Trophoblast cell (in vitro differentiated cells and primary cell): ENCODE data around the gene DEF6.

Experiments
- DNase-seq, 2 donors: peaks; one replicate each; pipeline ENCODE4 v3.0.0-alpha.2; 2016
- H2AFZ ChIP-seq: 2 replicates; pipeline ENCODE4 v1.6.1; 2013; ENCODE audit warnings: low read length, moderate library complexity, mild to moderate bottlenecking; ENCODE audit not compliant: insufficient read depth, poor library complexity
- H2AK5ac ChIP-seq: 2 replicates; pipeline ENCODE4 v1.6.1; 2013; ENCODE audit warnings: mild to moderate bottlenecking, low read length
- H2BK120ac ChIP-seq: 2 replicates; pipeline ENCODE4 v1.6.1; 2013; ENCODE audit warnings: low read length, mild to moderate bottlenecking, moderate library complexity; ENCODE audit not compliant: insufficient read depth, poor library complexity
- H2BK12ac ChIP-seq: 2 replicates; pipeline ENCODE4 v1.6.1; 2013; ENCODE audit warnings: mild to moderate bottlenecking, low read length, moderate library complexity
- H2BK5ac ChIP-seq: 2 replicates; pipeline ENCODE4 v1.6.1; 2013; ENCODE audit warnings: low read length, low read depth, moderate library complexity, mild to moderate bottlenecking; ENCODE audit not compliant: poor library complexity
- H3K14ac ChIP-seq: 2 replicates; pipeline ENCODE4 v1.6.1; 2013; ENCODE audit warnings: mild to moderate bottlenecking, low read length
- H3K18ac ChIP-seq: 2 replicates; pipeline ENCODE4 v1.6.1; 2013; ENCODE audit warnings: mild to moderate bottlenecking, low read length
- H3K23ac ChIP-seq: 2 replicates; pipeline ENCODE4 v1.6.1; 2013; ENCODE audit warnings: low read length
- H3K27ac ChIP-seq: 2 replicates; pipeline ENCODE4 v1.5.1; 2013; ENCODE audit warnings: low read depth, mild to moderate bottlenecking, inconsistent platforms, low read length, moderate library complexity
- H3K27me3 ChIP-seq: 2 replicates; pipeline ENCODE4 v1.6.1; 2013; ENCODE audit warnings: inconsistent platforms, mild to moderate bottlenecking, low read length, moderate library complexity; ENCODE audit not compliant: insufficient read depth
- H3K36me3 ChIP-seq, 2 experiments: 1 replicate in 1 of 2; 2 replicates in 1 of 2; pipeline ENCODE4 v1.6.1; 2013; ENCODE audit warnings: low read length in 2 of 2, mild to moderate bottlenecking in 2 of 2, moderate library complexity in 1 of 2; ENCODE audit not compliant: insufficient read depth in 2 of 2, control insufficient read depth in 1 of 2
- H3K4ac ChIP-seq: 2 replicates; pipeline ENCODE4 v1.6.1; 2013; ENCODE audit warnings: low read depth, mild to moderate bottlenecking, low read length, moderate library complexity
- H3K4me1 ChIP-seq, 2 experiments: 1 replicate in 1 of 2; 2 replicates in 1 of 2; pipeline ENCODE4 v1.6.1; 2013; ENCODE audit warnings: low read length in 2 of 2, mild to moderate bottlenecking in 2 of 2, moderate library complexity in 1 of 2; ENCODE audit not compliant: insufficient read depth in 2 of 2, control insufficient read depth in 1 of 2
- H3K4me2 ChIP-seq: 2 replicates; pipeline ENCODE4 v1.6.1; 2013; ENCODE audit warnings: inconsistent platforms, mild to moderate bottlenecking, low read length, moderate library complexity
- H3K4me3 ChIP-seq: 2 replicates; pipeline ENCODE4 v1.5.1; 2013; ENCODE audit warnings: mild to moderate bottlenecking, low read depth, low read length, inconsistent platforms
- H3K79me1 ChIP-seq: one replicate; pipeline ENCODE4 v1.6.1; 2013; ENCODE audit warnings: low read length
- H3K79me2 ChIP-seq: 2 replicates; pipeline ENCODE4 v1.6.1; 2013; ENCODE audit warnings: low read length, mild to moderate bottlenecking; ENCODE audit not compliant: control insufficient read depth, insufficient read depth, poor library complexity
- H3K9ac ChIP-seq: 2 replicates; pipeline ENCODE4 v1.6.1; 2013; ENCODE audit warnings: mild to moderate bottlenecking, low read length
- H3K9me3 ChIP-seq: 2 replicates; pipeline ENCODE4 v1.6.1; 2013; ENCODE audit warnings: low read depth, mild to moderate bottlenecking, control low read depth, inconsistent platforms, low read length; ENCODE audit not compliant: insufficient read depth
- H4K12ac ChIP-seq: 2 replicates; pipeline ENCODE4 v1.6.1; 2013; ENCODE audit warnings: low read depth, mild to moderate bottlenecking, low read length, moderate library complexity
- H4K8ac ChIP-seq: 2 replicates; pipeline ENCODE4 v1.6.1; 2013; ENCODE audit warnings: low read depth, mild to moderate bottlenecking, low read length, moderate library complexity
- H4K91ac ChIP-seq: one replicate; pipeline ENCODE4 v1.6.1; 2013; ENCODE audit warnings: low read depth, mild to moderate bottlenecking, low read length, moderate library complexity
- WGBS: extraction: QIAGEN DNeasy Blood & Tissue Kit; methylation state at CpG from one replicate; pipeline ENCODE4 v1.1.7; 2013; ENCODE audit warnings: missing lambda C conversion rate; ENCODE audit not compliant: insufficient read length, insufficient coverage; ENCODE audit errors: extremely low coverage; 5-methylcytosine and 5-hydroxymethylcytosine counted together

DEF6 gene

DNA sequence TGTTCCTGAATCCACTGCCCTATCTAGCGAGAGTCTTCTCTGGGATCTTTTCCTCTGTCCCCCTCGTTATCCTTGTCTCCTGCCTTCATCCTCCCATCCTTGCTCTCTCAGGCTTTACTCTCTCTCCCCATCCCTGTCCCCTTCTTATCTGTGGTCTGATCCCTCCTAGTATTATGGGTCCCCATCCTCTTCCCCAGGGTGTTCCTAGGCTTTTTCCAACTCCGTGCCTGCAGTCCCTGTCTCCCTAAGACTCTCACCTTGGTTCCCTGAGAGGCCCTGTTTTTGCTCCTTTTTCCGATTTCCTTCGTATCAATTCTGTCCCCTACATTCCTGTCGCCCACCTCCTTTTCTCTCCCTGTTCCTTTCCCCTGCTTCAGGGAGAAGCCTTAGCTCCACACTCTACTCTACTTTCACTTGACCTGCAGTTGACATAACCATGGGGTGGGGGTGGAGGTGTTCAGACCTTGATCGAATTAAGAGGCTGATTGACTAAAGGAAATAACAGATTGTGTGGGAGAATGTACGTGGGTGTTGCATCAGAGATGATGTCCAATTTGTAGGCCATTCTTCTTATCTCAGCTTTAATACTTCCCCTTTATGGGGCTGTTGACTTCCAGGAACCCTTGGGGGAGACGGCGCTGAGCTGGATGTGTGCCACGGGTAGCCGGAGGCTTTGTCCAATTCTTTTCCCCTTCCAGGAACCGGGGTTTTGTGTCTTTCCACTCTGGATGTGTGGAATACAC is 45.6 kb downstream of the DEF6 start:
- H2BK12ac ChIP-seq: no peak overlapping the region
- peaks cover 7% of the 10 kb centered on the region for H3K79me1 ChIP-seq
- H2AK5ac ChIP-seq: peak overlapping the region; percentile 41
- H3K14ac ChIP-seq: peak overlapping the region; percentile 59
- peak overlapping the region; percentile 61 for H3K4ac ChIP-seq
- H4K91ac ChIP-seq: peak overlapping the region; percentile 39
- H3K18ac ChIP-seq: peak overlapping the region; percentile 91
- H3K4me3 ChIP-seq: peak overlapping the region; percentile 97
- peaks cover 11% of the 10 kb centered on the region for H3K79me2 ChIP-seq
- WGBS: no CpG with 5 or more reads among the region's 13 CpGs
- peaks cover 15 to 24% of the 10 kb centered on the region in 2 experiments for H3K4me1 ChIP-seq
- no peak overlapping the region for H3K23ac ChIP-seq
- H2BK120ac ChIP-seq: peak overlapping the region; percentile 84
- H2AFZ ChIP-seq: peak overlapping the region; percentile 44
- peaks cover 10 to 16% of the 10 kb centered on the region in 2 experiments for H3K36me3 ChIP-seq
- H3K9ac ChIP-seq: peak overlapping the region; percentile 92
- H2BK5ac ChIP-seq: peak overlapping the region; percentile 72
- no peak overlapping the region for H4K12ac ChIP-seq
- peak overlapping the region; percentile 11 for H3K27ac ChIP-seq
- H4K8ac ChIP-seq: peak overlapping the region; percentile 88
- no peaks in the 10 kb centered on the region for H3K27me3 ChIP-seq
- peak in 1 of 2 donors; percentile 32 for DNase-seq
- H3K4me2 ChIP-seq: peak overlapping the region; percentile 92
- H3K9me3 ChIP-seq: no peaks in the 10 kb centered on the region

- Histone ChIP-seq H3K23ac (peak overlapping the region; percentile 13), H3K27me3 (no peaks in the 10 kb centered on the region), H3K4ac (peak overlapping the region; percentile 1), H3K9me3 (no peaks in the 10 kb centered on the region), H2AK5ac (no peak overlapping the region), H3K4me2 (peak overlapping the region; percentile 92), H3K36me3 (peaks cover 16 to 22% of the 10 kb centered on the region in 2 experiments), H4K91ac (no peak overlapping the region), H4K12ac (no peak overlapping the region), H3K4me1 (peaks cover 15 to 24% of the 10 kb centered on the region in 2 experiments), H3K18ac (no peak overlapping the region), H3K79me1 (peaks cover 7% of the 10 kb centered on the region), H2BK120ac (no peak overlapping the region), H2BK12ac (no peak overlapping the region), H4K8ac (no peak overlapping the region), H3K4me3 (no peak overlapping the region), H3K9ac (no peak overlapping the region), H3K79me2 (peaks cover 11% of the 10 kb centered on the region), H2BK5ac (no peak overlapping the region), H3K14ac (no peak overlapping the region), H3K27ac (peak overlapping the region; percentile 21), H2AFZ (no peak overlapping the region)
- peak in 1 of 2 donors; percentile 66 for DNase-seq
- no CpG with 5 or more reads among the region's 6 CpGs for WGBS
These were observed 46.4 kb downstream of the DEF6 start for GRCh38 chr6:35343835-35344550.

GRCh38 chr6:35351422-35351821 is 53.8 kb downstream of the DEF6 start:
- Histone ChIP-seq H2AFZ (no peak overlapping the region), H2BK120ac (no peak overlapping the region), H4K12ac (no peak overlapping the region), H3K4ac (no peak overlapping the region), H3K4me1 (peaks cover 2 to 6% of the 10 kb centered on the region in 2 experiments), H3K27me3 (no peaks in the 10 kb centered on the region), H3K9me3 (no peaks in the 10 kb centered on the region), H3K9ac (no peak overlapping the region), H3K79me2 (no peaks in the 10 kb centered on the region), H3K36me3 (peaks cover 22 to 32% of the 10 kb centered on the region in 2 experiments), H4K8ac (no peak overlapping the region), H2AK5ac (no peak overlapping the region), H3K23ac (no peak overlapping the region), H3K79me1 (no peaks in the 10 kb centered on the region), H3K18ac (no peak overlapping the region), H3K4me2 (no peak overlapping the region), H3K27ac (no peak overlapping the region), H3K4me3 (no peak overlapping the region), H4K91ac (no peak overlapping the region), H3K14ac (no peak overlapping the region), H2BK5ac (no peak overlapping the region), H2BK12ac (no peak overlapping the region)
- no peak for DNase-seq
- WGBS: no CpG with 5 or more reads among the region's 4 CpGs

GRCh38 chr6:35352735-35353134 is 55.1 kb downstream of the DEF6 start:
- Histone ChIP-seq H4K12ac (no peak overlapping the region), H3K4me1 (no peaks in the 10 kb centered on the region), H3K27ac (no peak overlapping the region), H4K91ac (no peak overlapping the region), H2BK5ac (no peak overlapping the region), H3K9me3 (peaks cover 1% of the 10 kb centered on the region), H3K4me2 (no peak overlapping the region), H3K4ac (no peak overlapping the region), H3K14ac (no peak overlapping the region), H2BK120ac (no peak overlapping the region), H3K79me2 (no peaks in the 10 kb centered on the region), H2AFZ (no peak overlapping the region), H2AK5ac (no peak overlapping the region), H3K4me3 (no peak overlapping the region), H3K9ac (no peak overlapping the region), H3K36me3 (peaks cover 26 to 34% of the 10 kb centered on the region in 2 experiments), H3K27me3 (no peaks in the 10 kb centered on the region), H3K18ac (no peak overlapping the region), H4K8ac (no peak overlapping the region), H3K23ac (no peak overlapping the region), H3K79me1 (no peaks in the 10 kb centered on the region), H2BK12ac (no peak overlapping the region)
- WGBS: no CpG with 5 or more reads among the region's 2 CpGs
- DNase-seq: no peak
